ENCODE measurements around the gene NCKAP5.

NCKAP5 gene

DNA sequence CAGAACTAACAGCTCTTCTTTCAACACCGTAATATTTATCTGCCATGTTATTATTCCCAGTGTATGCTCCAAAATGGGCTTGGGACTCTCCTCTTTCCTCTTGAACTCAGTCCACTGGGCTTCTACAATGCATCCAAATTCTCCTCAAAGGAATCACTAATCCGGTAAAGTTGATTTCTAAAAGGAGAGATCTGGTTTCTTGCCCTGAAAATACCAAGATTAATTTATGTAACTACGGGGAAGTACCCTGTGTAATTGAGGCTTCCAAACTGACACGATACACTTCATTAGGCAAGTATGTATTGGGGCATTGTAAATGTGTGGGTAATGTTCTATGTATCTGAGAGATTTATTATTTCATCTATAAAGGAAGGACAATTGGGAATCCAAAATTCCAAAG is 5.7 kb downstream of the NCKAP5 start:
- no peak overlapping the region for H3K27ac ChIP-seq
- no peak for DNase-seq
- no peak overlapping the region for H3K4me3 ChIP-seq (ENCODE audit: low read depth, low read length)
- no peaks in the 10 kb centered on the region for H3K9me3 ChIP-seq (ENCODE audit: severe bottlenecking)
- TF ChIP-seq CTCF (IDR thresholded peaks at IDR 0.05; ENCODE audit: low read depth, low read length), result no peak
- no peaks in the 10 kb centered on the region for H3K27me3 ChIP-seq (ENCODE audit: insufficient read depth, low read depth, severe bottlenecking)
- H3K36me3 ChIP-seq, result no peaks in the 10 kb centered on the region

- Histone ChIP-seq H3K27me3 (ENCODE audit: insufficient read depth, low read depth, severe bottlenecking) (no peaks in the 10 kb centered on the region), H3K4me3 (ENCODE audit: low read depth, low read length) (no peak overlapping the region), H3K36me3 (no peaks in the 10 kb centered on the region), H3K27ac (no peak overlapping the region), H3K9me3 (ENCODE audit: severe bottlenecking) (no peaks in the 10 kb centered on the region)
- DNase-seq, result peak; percentile 14
- peak; percentile 48 for TF ChIP-seq CTCF (IDR thresholded peaks at IDR 0.05; ENCODE audit: low read depth, low read length)
Observed at GRCh38 chr2:133561045-133561852, 7.0 kb downstream of the NCKAP5 start.

DNA sequence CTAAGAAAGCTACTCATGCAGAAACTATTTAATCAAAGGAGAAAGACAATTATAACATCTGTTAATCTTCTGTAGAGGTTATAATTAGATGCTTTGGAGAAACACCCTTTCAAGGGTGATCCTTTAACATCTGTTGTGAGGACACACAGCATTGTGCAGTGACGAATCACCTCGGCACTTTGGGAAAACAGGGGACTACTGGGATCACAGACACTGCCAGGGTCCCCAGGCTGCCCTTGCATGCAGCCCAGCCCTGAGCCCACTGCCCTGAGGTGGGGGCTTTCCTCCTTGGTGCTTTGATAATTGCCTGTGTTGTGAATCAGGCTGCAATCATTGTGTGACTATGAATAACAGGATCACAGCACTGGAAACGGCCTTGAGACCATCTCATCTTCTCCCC is 10.6 kb downstream of the NCKAP5 start:
- no peak for DNase-seq
- no peaks in the 10 kb centered on the region for H3K36me3 ChIP-seq
- H3K9me3 ChIP-seq (ENCODE audit: severe bottlenecking), result no peaks in the 10 kb centered on the region
- TF ChIP-seq CTCF (IDR thresholded peaks at IDR 0.05; ENCODE audit: low read depth, low read length), result no peak
- H3K4me3 ChIP-seq (ENCODE audit: low read depth, low read length), result no peak overlapping the region
- no peak overlapping the region for H3K27ac ChIP-seq
- H3K27me3 ChIP-seq (ENCODE audit: insufficient read depth, low read depth, severe bottlenecking), result no peaks in the 10 kb centered on the region

GRCh38 chr2:133553838-133554408 is 14.3 kb downstream of the NCKAP5 start:
- Histone ChIP-seq H3K27ac (no peak overlapping the region), H3K27me3 (ENCODE audit: insufficient read depth, low read depth, severe bottlenecking) (no peaks in the 10 kb centered on the region)

GRCh38 chr2:133553251-133553650 is 15.0 kb downstream of the NCKAP5 start:
- H3K27ac ChIP-seq, result no peak overlapping the region
- no peaks in the 10 kb centered on the region for H3K9me3 ChIP-seq (ENCODE audit: severe bottlenecking)
- no peaks in the 10 kb centered on the region for H3K27me3 ChIP-seq (ENCODE audit: insufficient read depth, low read depth, severe bottlenecking)
- H3K36me3 ChIP-seq, result no peaks in the 10 kb centered on the region
- no peak overlapping the region for H3K4me3 ChIP-seq (ENCODE audit: low read depth, low read length)
- TF ChIP-seq CTCF (IDR thresholded peaks at IDR 0.05; ENCODE audit: low read depth, low read length), result no peak
- DNase-seq, result no peak

More at GRCh38 chr2:133553838-133554408, 14.3 kb downstream of the NCKAP5 start:
- Histone ChIP-seq H3K4me3 (ENCODE audit: low read depth, low read length) (no peak overlapping the region), H3K36me3 (no peaks in the 10 kb centered on the region), H3K9me3 (ENCODE audit: severe bottlenecking) (no peaks in the 10 kb centered on the region)
- DNase-seq, result no peak
- TF ChIP-seq CTCF (IDR thresholded peaks at IDR 0.05; ENCODE audit: low read depth, low read length), result no peak

Measured in WERI-Rb-1 (cell line).